GOT3 (cell line): ENCODE data around the gene ATP8B2.
"Not testable (repeated sequence)": the region's sequence is repeated elsewhere in the genome, so short reads cannot be mapped to it uniquely, and the experiment has no call there.

Experiments used
- DNase-seq: peaks from one replicate; lab custom pipeline; 2025; ENCODE audit warnings: mixed read lengths; lab: John Stamatoyannopoulos, UW

Gene ATP8B2, protein sequence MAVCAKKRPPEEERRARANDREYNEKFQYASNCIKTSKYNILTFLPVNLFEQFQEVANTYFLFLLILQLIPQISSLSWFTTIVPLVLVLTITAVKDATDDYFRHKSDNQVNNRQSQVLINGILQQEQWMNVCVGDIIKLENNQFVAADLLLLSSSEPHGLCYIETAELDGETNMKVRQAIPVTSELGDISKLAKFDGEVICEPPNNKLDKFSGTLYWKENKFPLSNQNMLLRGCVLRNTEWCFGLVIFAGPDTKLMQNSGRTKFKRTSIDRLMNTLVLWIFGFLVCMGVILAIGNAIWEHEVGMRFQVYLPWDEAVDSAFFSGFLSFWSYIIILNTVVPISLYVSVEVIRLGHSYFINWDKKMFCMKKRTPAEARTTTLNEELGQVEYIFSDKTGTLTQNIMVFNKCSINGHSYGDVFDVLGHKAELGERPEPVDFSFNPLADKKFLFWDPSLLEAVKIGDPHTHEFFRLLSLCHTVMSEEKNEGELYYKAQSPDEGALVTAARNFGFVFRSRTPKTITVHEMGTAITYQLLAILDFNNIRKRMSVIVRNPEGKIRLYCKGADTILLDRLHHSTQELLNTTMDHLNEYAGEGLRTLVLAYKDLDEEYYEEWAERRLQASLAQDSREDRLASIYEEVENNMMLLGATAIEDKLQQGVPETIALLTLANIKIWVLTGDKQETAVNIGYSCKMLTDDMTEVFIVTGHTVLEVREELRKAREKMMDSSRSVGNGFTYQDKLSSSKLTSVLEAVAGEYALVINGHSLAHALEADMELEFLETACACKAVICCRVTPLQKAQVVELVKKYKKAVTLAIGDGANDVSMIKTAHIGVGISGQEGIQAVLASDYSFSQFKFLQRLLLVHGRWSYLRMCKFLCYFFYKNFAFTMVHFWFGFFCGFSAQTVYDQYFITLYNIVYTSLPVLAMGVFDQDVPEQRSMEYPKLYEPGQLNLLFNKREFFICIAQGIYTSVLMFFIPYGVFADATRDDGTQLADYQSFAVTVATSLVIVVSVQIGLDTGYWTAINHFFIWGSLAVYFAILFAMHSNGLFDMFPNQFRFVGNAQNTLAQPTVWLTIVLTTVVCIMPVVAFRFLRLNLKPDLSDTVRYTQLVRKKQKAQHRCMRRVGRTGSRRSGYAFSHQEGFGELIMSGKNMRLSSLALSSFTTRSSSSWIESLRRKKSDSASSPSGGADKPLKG

DNA sequence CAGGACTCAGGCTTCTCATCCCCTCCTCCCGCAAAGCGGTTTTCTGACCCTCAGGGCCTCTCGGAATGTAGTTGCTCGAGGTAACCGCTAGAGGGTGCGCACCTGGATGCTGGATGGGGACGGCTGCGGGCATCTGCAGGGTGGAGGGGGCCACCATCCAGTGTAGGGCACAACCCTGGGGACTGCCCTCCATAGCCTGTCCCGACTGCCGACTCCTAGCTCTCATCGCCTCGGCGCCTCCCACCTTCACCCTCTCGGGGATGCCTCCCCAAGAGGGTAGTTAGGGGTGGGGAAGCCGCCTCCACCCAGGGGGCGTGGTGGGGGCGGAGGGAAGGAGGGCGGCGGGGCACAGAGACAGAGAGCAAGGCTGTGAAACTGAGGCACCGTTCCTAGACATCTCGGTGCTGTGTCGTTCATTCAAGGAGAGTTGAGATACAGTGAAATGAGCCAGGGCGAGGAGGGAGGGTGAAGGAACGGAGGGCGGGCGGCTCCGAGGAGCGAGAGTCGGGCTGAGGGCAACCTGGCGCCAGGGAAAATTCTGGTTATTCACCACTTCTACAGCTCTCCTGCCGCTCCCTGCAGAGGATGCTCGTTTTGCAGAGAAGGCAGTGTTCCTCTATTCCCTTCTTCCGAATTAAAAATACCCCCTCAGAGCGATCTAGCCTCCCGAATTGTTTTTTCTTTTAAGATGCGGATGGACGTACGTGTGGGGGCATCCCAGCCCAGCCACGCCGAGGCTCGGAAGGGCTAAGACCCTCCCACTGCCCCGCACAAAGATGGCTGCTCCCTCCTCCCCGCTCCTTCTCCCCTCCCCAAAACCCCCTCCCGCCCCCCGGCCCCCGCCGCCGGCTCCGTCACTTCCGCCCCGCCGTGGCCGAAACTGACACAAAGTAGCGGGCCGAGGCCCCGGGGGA, at the start of gene ATP8B2:
Gene ATP8B2, plus strand, starts transcription at position 857 of the 914 bp plus-strand sequence. CDS start 2,617 bp downstream, outside the sequence.
- peak; percentile 33 for DNase-seq

- DNase-seq: no peak
These were observed 48.5 kb upstream of the ATP8B2 start for GRCh38 chr1:154276797-154277196.

GRCh38 chr1:154287591-154287990, 37.7 kb upstream of the ATP8B2 start:
- not testable (repeated sequence) for DNase-seq

DNA sequence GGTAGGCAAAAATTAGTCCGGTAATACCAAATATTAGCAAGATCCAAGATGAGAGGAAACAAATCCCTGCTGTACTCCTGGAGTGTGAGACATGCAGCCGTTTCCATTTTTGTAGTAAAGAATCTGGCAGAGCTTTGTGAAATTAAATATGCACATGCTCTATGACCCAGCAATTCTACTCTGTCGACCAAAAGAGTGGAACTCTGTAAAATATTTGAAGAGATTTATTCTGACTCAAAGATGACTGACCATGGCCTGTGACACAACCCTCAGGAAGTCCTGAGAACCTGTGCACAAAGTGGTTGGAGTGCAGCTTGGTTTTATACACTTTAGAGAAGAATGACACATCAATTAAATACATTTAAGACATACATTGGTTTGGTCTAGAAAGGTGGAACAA, 36.7 kb upstream of the ATP8B2 start:
- DNase-seq: no peak

- no peak for DNase-seq
These were observed 34.4 kb upstream of the ATP8B2 start for GRCh38 chr1:154290921-154291320.

- no peak for DNase-seq
These were observed 29.7 kb upstream of the ATP8B2 start for GRCh38 chr1:154295408-154296235.

- DNase-seq: no peak
These were observed 23.7 kb upstream of the ATP8B2 start for GRCh38 chr1:154301582-154301981.

GRCh38 chr1:154304664-154305337, 20.5 kb upstream of the ATP8B2 start:
- no peak for DNase-seq

GRCh38 chr1:154306151-154306550, 19.2 kb upstream of the ATP8B2 start:
- no peak for DNase-seq

DNA sequence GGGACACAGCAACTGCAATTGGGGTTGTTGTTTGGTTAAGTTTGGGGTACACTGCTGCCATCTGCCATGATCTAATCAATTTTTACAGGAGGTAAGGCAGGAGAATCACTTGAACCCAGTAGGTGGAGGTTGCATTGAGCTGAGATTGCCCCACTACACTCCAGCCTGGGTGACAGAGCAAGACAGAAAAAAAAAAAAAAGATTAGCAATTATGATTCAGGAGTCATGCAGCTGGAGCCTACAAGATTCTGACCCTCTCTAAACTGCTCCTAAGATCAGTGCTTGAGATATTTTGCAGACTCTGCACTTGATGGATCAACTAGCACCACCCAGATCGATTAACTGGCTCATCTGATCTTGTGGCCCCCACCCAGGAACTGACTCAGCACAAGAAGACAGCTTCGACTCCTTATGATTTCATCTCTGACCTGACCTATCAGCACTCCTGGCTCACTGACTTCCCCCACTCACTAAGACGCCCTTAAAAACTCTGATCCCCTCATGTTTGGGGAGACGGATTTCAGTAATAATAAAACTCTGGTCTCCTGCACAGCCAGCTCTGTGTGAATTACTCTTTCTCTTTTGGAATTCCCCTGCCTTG, 17.6 kb upstream of the ATP8B2 start:
- not testable (repeated sequence) for DNase-seq

- not testable (repeated sequence) for DNase-seq
These were observed 16.2 kb upstream of the ATP8B2 start for GRCh38 chr1:154309136-154309535.

DNA sequence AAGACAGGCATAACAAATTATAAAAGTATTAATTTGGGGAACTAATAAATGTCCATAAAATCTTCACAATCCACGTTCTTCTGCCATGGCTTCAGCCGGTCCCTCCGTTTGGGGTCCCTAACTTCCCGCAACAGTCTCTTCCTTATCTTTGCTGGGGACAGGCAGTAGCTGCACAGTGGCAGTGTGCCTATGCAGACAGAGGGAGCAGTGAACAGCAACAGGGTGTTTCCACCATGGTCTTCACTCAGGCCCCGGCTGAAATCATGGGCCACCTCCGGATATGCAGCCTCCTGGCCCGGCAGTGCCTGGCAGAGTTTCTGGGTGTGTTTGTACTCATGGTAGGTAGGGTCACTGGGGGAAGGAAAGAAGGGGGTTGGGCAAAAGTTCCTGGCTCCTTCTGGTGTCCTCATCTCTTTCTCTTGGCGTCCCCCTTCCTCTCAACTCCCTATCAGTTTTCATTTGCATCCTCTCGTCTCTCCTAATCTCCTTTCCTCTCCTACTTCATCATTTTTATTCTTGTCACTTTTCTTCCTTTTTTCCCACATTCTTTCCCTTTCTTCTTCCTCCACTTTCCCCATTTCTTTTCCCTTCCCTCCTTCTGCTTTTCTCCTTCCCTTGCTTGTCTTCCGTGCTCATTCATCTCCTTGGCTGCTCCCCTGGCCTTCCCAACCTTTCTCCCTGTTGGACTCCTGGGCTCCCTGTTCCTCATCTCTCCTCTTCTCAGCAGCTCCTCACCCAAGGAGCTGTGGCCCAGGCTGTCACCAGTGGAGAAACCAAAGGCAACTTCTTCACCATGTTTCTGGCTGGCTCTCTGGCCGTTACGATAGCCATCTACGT, 12.9 kb upstream of the ATP8B2 start:
- not testable (repeated sequence) for DNase-seq

GRCh38 chr1:154313066-154313356, 12.3 kb upstream of the ATP8B2 start:
- DNase-seq: no peak

GRCh38 chr1:154314226-154314625, 11.1 kb upstream of the ATP8B2 start:
- DNase-seq: not testable (repeated sequence)

DNA sequence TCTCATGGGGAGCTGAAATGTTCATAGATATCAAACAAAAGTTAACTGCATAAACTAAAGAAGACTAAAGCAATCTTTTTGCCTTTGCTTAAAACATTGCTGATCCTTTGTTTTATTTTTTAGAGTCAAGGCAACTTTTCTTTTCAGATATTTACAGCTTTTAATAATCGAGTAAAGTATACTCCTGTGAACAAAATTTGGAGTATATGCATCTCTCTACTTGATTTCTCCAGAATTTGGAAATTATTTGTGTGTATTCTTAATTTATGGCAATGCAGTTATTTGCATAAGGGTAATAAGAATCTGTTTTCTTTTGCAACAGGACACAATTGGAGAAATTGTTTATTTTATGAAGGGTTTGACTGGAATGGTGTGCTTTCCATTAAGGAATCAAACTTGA, 8.6 kb upstream of the ATP8B2 start:
- DNase-seq: no peak

GRCh38 chr1:154318386-154318785, 6.9 kb upstream of the ATP8B2 start:
- DNase-seq: no peak

DNA sequence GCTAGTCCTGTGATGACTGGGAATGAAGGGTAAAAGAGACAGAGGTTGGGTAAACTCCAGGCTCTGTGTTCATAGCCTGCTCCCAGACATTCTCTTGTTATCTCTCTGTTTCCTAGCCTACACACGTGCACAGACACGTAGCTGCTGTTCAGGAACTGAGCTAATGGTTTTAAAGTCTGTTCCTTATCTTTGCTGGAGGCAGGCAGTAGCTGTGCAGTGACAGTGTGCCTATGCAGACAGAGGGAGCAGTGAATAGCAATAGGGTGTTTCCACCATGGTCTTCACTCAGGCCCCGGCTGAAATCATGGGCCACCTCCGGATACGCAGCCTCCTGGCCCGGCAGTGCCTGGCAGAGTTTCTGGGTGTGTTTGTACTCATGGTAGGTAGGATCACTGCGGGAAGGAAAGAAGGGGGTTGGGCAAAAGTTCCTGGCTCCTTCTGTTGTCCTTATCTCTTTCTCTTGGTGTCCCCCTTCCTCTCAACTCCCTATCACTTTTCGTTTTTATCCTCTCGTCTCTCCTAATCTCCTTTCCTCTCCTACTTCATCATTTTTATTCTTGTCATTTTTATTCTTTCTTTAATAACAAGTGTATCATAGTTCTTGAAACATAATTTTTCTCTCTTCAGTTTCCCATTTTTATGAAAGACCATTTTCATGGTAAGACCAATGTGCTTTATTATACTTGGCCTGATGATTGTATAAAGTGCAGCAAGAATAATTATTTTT, 4.3 kb upstream of the ATP8B2 start, which contains the start of gene AQP10:
Gene AQP10, plus strand, starts transcription at position 212 of the 727 bp plus-strand sequence. Its CDS starts 63 bp downstream, at position 275.
- DNase-seq: no peak

DNA sequence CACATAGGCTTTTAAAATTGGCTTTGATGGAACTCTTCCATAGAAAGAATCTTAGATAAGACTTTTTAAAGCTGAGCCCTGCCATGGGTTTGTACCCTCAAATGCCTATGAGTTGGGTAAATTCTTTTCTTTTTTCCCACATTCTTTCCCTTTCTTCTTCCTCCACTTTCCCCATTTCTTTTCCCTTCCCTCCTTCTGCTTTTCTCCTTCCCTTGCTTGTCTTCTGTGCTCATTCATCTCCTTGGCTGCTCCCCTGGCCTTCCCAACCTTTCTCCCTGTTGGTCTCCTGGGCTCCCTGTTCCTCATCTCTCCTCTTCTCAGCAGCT, 3.8 kb upstream of the ATP8B2 start:
- not testable (repeated sequence) for DNase-seq
